Smooth muscle cell (in vitro differentiated cells): ENCODE measurements around the gene TRAK1. TPM values are rescaled to one million over a fixed set of nuclear protein-coding genes. Genes with fewer than 3 reads are reported as not detected.

ENCODE experiments used
- DNase-seq: peaks from one replicate; lab custom pipeline; 2025; ENCODE audit not compliant: unreplicated experiment; lab: John Stamatoyannopoulos, UW
- H2AFZ ChIP-seq: fragments of 200-600 bp; sonication (generic); 2 replicates; pipeline ENCODE4 v1.6.0; 2016; ENCODE audit warnings: antibody characterized with exemption, low read depth, mild to moderate bottlenecking
- H3F3A ChIP-seq: fragments of 200-600 bp; sonication (generic); 2 replicates; pipeline ENCODE4 v1.6.0; 2017; ENCODE audit warnings: antibody characterized with exemption, low read depth
- H3K27ac ChIP-seq: fragments of 200-600 bp; sonication (generic); 2 replicates; pipeline ENCODE4 v1.5.1; 2016; ENCODE audit warnings: low read depth, mild to moderate bottlenecking
- H3K27me3 ChIP-seq: fragments of 200-600 bp; sonication (generic); 2 replicates; pipeline ENCODE4 v1.6.1; 2016; ENCODE audit warnings: low read depth, mild to moderate bottlenecking
- H3K36me3 ChIP-seq: fragments of 200-600 bp; sonication (generic); 2 replicates; pipeline ENCODE4 v1.5.1; 2016; ENCODE audit warnings: low read depth
- H3K4me1 ChIP-seq: fragments of 200-600 bp; sonication (generic); 2 replicates; pipeline ENCODE4 v1.5.1; 2016; ENCODE audit warnings: low read depth
- H3K4me2 ChIP-seq: fragments of 200-600 bp; sonication (generic); 2 replicates; pipeline ENCODE4 v1.6.0; 2016; ENCODE audit warnings: mild to moderate bottlenecking
- H3K4me3 ChIP-seq: fragments of 200-600 bp; sonication (generic); 2 replicates; pipeline ENCODE4 v1.5.1; 2016; ENCODE audit warnings: mild to moderate bottlenecking
- H3K79me2 ChIP-seq: fragments of 200-600 bp; sonication (generic); 2 replicates; pipeline ENCODE4 v1.6.0; 2016; ENCODE audit warnings: low read depth, mild to moderate bottlenecking
- H3K9ac ChIP-seq: fragments of 200-600 bp; sonication (generic); 2 replicates; pipeline ENCODE4 v1.6.0; 2016; ENCODE audit warnings: low read depth
- H3K9me3 ChIP-seq: fragments of 200-600 bp; sonication (generic); replicated peaks from 2 replicates; pipeline ENCODE4 v1.5.1; 2016; ENCODE audit warnings: low read depth
- H4K20me1 ChIP-seq: fragments of 200-600 bp; sonication (generic); 2 replicates; pipeline ENCODE4 v1.6.0; 2016; ENCODE audit warnings: low read depth
- WGBS: methylation state at CpG from one replicate; pipeline ENCODE4 v1.1.7; 2016; ENCODE audit warnings: low lambda C conversion rate; 5-methylcytosine and 5-hydroxymethylcytosine counted together
- polyA plus RNA-seq: library from polyadenylated mRNA; unstranded; fragments of >200 nt; fragmentation: Nextera tagmentation; extraction: Ambion mirVana; gene quantifications from 2 replicates; pipeline ENCODE4 v1.2.1, GENCODE V29; 2016
- total RNA-seq: library from RNA; depleted of rRNA; stranded (reverse); fragments of >200 nt; gene quantifications from 2 replicates; pipeline ENCODE4 v1.2.3, GENCODE V29; 2014
- TF ChIP-seq, protein P1 (sequence below): fragments of 200-600 bp; sonication (generic); IDR thresholded peaks from 2 replicates; pipeline ENCODE4 v1.5.1; 2017; ENCODE audit warnings: borderline replicate concordance, mild to moderate bottlenecking, antibody characterized with exemption; ENCODE audit not compliant: insufficient read depth, poor library complexity, severe bottlenecking

Gene TRAK1
- total and polyA plus RNA-seq, 2 experiments from 2014 or later, result 8.7 to 16.3 TPM

DNA sequence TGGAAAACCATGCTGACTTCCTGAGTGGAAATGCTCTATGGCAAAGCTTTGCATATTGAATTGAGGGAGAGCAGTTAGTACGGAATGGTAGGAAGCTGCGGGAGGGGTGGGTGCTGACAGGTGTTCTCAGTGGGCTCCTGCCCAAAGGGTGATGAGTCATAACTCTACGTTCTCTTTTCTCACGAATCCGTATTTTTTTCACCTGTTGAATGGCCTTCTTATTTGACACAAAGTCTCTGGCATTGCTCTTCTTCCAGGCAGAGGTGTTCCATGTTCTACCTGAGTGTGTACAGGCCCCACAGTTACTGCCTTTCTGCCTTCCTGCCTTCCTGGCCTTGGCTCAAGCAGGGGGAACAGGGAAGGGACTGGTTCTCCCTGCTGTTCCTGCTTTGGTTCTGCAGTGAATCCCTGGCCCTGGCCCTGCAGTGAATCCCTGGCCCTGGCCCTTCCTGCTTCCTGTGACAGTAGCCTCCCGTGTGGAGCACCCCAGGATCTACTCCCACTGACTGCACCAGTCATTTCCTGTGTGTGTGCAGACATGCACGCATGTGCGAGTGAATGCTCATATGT lies 31.9 kb downstream of the TRAK1 start:
- Histone ChIP-seq H3F3A (no peaks in the 10 kb centered on the region), H3K4me1 (no peaks in the 10 kb centered on the region), H3K79me2 (peaks cover 6% of the 10 kb centered on the region), H3K4me2 (peak overlapping the region; percentile 2), H3K9ac (no peak overlapping the region), H3K27ac (peak overlapping the region; percentile 54), H2AFZ (no peak overlapping the region), H3K9me3 (no peaks in the 10 kb centered on the region), H3K4me3 (no peak overlapping the region), H3K36me3 (no peaks in the 10 kb centered on the region), H3K27me3 (no peaks in the 10 kb centered on the region), H4K20me1 (peaks cover 13% of the 10 kb centered on the region)
- 60% methylated on average over 8 of the region's 8 CpGs for WGBS
- TF ChIP-seq, protein P1, sequence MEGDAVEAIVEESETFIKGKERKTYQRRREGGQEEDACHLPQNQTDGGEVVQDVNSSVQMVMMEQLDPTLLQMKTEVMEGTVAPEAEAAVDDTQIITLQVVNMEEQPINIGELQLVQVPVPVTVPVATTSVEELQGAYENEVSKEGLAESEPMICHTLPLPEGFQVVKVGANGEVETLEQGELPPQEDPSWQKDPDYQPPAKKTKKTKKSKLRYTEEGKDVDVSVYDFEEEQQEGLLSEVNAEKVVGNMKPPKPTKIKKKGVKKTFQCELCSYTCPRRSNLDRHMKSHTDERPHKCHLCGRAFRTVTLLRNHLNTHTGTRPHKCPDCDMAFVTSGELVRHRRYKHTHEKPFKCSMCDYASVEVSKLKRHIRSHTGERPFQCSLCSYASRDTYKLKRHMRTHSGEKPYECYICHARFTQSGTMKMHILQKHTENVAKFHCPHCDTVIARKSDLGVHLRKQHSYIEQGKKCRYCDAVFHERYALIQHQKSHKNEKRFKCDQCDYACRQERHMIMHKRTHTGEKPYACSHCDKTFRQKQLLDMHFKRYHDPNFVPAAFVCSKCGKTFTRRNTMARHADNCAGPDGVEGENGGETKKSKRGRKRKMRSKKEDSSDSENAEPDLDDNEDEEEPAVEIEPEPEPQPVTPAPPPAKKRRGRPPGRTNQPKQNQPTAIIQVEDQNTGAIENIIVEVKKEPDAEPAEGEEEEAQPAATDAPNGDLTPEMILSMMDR, result no peak
- DNase-seq, result no peak

- no peaks in the 10 kb centered on the region for H3K4me1 ChIP-seq
- no peak overlapping the region for H2AFZ ChIP-seq
- H3K36me3 ChIP-seq, result no peaks in the 10 kb centered on the region
- TF ChIP-seq, protein P1, result no peak
- no peak for DNase-seq
- H3K79me2 ChIP-seq, result peaks cover 6% of the 10 kb centered on the region
- H3K27me3 ChIP-seq, result no peaks in the 10 kb centered on the region
- no peaks in the 10 kb centered on the region for H3F3A ChIP-seq
- H3K9me3 ChIP-seq, result no peaks in the 10 kb centered on the region
- 95% methylated on average over 5 of the region's 5 CpGs for WGBS
- peak overlapping the region; percentile 54 for H3K27ac ChIP-seq
- H4K20me1 ChIP-seq, result peaks cover 7% of the 10 kb centered on the region
- no peak overlapping the region for H3K4me3 ChIP-seq
- H3K9ac ChIP-seq, result no peak overlapping the region
- peak overlapping the region; percentile 2 for H3K4me2 ChIP-seq
Observed at GRCh38 chr3:42123824-42124658, 32.9 kb downstream of the TRAK1 start.

- Histone ChIP-seq H3K27me3 (no peaks in the 10 kb centered on the region), H2AFZ (no peak overlapping the region), H3K9ac (no peak overlapping the region), H3K4me1 (no peaks in the 10 kb centered on the region), H4K20me1 (peaks cover 13% of the 10 kb centered on the region), H3K36me3 (no peaks in the 10 kb centered on the region), H3K9me3 (no peaks in the 10 kb centered on the region), H3F3A (no peaks in the 10 kb centered on the region), H3K79me2 (peaks cover 6% of the 10 kb centered on the region), H3K4me2 (no peak overlapping the region), H3K4me3 (no peak overlapping the region), H3K27ac (no peak overlapping the region)
- TF ChIP-seq, protein P1, result no peak
- WGBS, result 100% methylated on average over 3 of the region's 3 CpGs
- no peak for DNase-seq
Observed at GRCh38 chr3:42127226-42127625, 36.1 kb downstream of the TRAK1 start.

DNA sequence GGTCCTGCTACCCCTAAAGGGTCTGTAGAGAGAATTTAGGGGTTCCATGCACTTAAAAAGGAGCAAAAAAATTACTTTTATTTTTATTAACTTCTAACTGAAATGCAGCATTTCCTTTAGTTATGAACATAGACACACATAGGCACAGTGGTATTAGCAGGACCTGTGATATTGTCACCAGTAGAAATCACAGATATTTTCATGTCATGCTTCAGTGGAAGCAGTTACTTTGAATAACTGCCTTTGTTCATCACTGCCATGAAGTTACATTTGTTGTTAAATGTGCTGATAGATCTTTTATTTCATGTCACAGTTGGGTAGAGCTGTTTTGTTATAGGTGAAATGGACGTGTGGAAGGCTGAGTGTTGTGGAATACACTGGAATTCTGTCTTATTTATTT lies 37.4 kb downstream of the TRAK1 start:
- H3K9ac ChIP-seq, result peak overlapping the region; percentile 31
- H3F3A ChIP-seq, result no peaks in the 10 kb centered on the region
- no peak overlapping the region for H3K4me2 ChIP-seq
- H3K4me1 ChIP-seq, result no peaks in the 10 kb centered on the region
- peaks cover 6% of the 10 kb centered on the region for H3K79me2 ChIP-seq
- H2AFZ ChIP-seq, result no peak overlapping the region
- peaks cover 19% of the 10 kb centered on the region for H4K20me1 ChIP-seq
- no peak for DNase-seq
- H3K36me3 ChIP-seq, result no peaks in the 10 kb centered on the region
- 85% methylated on average over 1 of the region's 1 CpG for WGBS
- no peaks in the 10 kb centered on the region for H3K9me3 ChIP-seq
- H3K27ac ChIP-seq, result no peak overlapping the region
- no peak overlapping the region for H3K4me3 ChIP-seq
- no peaks in the 10 kb centered on the region for H3K27me3 ChIP-seq
- TF ChIP-seq, protein P1, result no peak
